Right cardiac atrium (tissue), 5 donors: Measurements from ENCODE around the gene CCDC34. TPM values are rescaled to one million over a fixed set of nuclear protein-coding genes. Genes with fewer than 3 reads are reported as not detected.

Source experiments
- ATAC-seq, 2 donors: fragments of 200-7000 bp; cut with Tn5 transposase; one replicate each; pipeline versions ENCODE4 v1.8.0 to v1.9.1; 2020; ENCODE audit warnings: moderate library complexity in 2 of 2, mild to moderate bottlenecking in 1 of 2
- DNase-seq, 3 donors: peaks; one replicate each; pipeline ENCODE4 v3.0.0-alpha.2; 2020
- H3K27ac ChIP-seq: one replicate; pipeline ENCODE4 v1.5.1; 2013; ENCODE audit warnings: mild to moderate bottlenecking, low read length, control low read depth, moderate library complexity
- H3K27me3 ChIP-seq: one replicate; pipeline ENCODE4 v1.6.1; 2013; ENCODE audit not compliant: control insufficient read depth, insufficient read depth
- H3K4me1 ChIP-seq: one replicate; pipeline ENCODE4 v1.6.1; 2013; ENCODE audit warnings: low read length; ENCODE audit not compliant: control insufficient read depth, insufficient read depth
- H3K4me3 ChIP-seq: one replicate; pipeline ENCODE4 v1.5.1; 2013; ENCODE audit warnings: low read length, control low read depth
- H3K9me3 ChIP-seq: one replicate; pipeline ENCODE4 v1.6.1; 2013; ENCODE audit warnings: low read length; ENCODE audit not compliant: control insufficient read depth
- WGBS: extraction: QIAGEN DNeasy Blood & Tissue Kit; methylation state at CpG from one replicate; pipeline ENCODE4 v1.1.7; 2013; 5-methylcytosine and 5-hydroxymethylcytosine counted together
- intact Hi-C, 4 donors: fragments of 100-400 bp; cut with DNase I; formaldehyde crosslinking; loops; one replicate each; pipeline versions ENCODE4 v1.11.0 to v1.14.0; 2022 to 2023
- long read RNA-seq, 4 donors: library from polyadenylated mRNA; unstranded; transcript quantifications; one replicate each; pipeline ENCODE4 v2.0.0, GENCODE V29; 2020 to 2021
- polyA plus RNA-seq: library from polyadenylated mRNA; stranded (reverse); fragments of 200-250 nt; gene quantifications from one replicate; pipeline ENCODE4 v1.2.3, GENCODE V29; 2013
- total RNA-seq, 4 donors: library from RNA; stranded (reverse); fragmentation: NEBNext Ultra II Directional; extraction: Animal tissue kit (Norgen Biotek cat#: 25700); gene quantifications; one replicate each; pipeline ENCODE4 v1.2.1, GENCODE V29; 2021
- donor health status: healthy with polysubstance abuse.
- donor health status: DM: no; HTN: yes; CAD: no.
- donor health status: DM: no; HTN: no; CAD: no.
- donor health status: DM: no; HTN: yes; CAD: no; lungs with severe emphysema.
- donor health status: DM: yes; HTN: yes; CAD: no.

Gene CCDC34, protein sequence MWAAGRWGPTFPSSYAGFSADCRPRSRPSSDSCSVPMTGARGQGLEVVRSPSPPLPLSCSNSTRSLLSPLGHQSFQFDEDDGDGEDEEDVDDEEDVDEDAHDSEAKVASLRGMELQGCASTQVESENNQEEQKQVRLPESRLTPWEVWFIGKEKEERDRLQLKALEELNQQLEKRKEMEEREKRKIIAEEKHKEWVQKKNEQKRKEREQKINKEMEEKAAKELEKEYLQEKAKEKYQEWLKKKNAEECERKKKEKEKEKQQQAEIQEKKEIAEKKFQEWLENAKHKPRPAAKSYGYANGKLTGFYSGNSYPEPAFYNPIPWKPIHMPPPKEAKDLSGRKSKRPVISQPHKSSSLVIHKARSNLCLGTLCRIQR
- 1 to 10 TPM; 3.3 to 4.4 (median 4.1) TPM for total RNA-seq
- 2.1 TPM for polyA plus RNA-seq
- long read RNA-seq, donor 1, partial matches to known transcripts, result 3 of 8 reads
- long read RNA-seq, donor 1, other reads (novel, unspliced or antisense), result 1 of 8 reads
- long read RNA-seq, donor 2, partial matches to known transcripts, result 0 of 2 reads
- long read RNA-seq, donor 2, other reads (novel, unspliced or antisense), result 1 of 2 reads
- long read RNA-seq, donor 3, partial matches to known transcripts, result 1 of 3 reads
- long read RNA-seq, donor 3, other reads (novel, unspliced or antisense), result 1 of 3 reads
- long read RNA-seq, donor 4, partial matches to known transcripts, result 0 of 2 reads
- long read RNA-seq, donor 4, other reads (novel, unspliced or antisense), result 2 of 2 reads

- Histone ChIP-seq H3K27ac (no peak within 1 kb of the TSS), H3K27me3 (no peaks in the 10 kb centered on the region), H3K4me1 (no peaks in the 10 kb centered on the region), H3K4me3 (peak within 1 kb of the TSS; percentile 40), H3K9me3 (no peaks in the 10 kb centered on the region)
- ATAC-seq (peak; percentile 99 to 100), DNase-seq (peak; percentile 94 to 97 (median 97))
- intact Hi-C loops, result no loop called here
- WGBS, result under 1% methylated on average over 57 of the region's 57 CpGs
Measured at GRCh38 chr11:27362749-27363575, at the start of gene CCDC34. Gene CCDC34, minus strand, starts transcription at chr11:27363215. Its CDS starts 21 bp downstream, at chr11:27363194.

DNA sequence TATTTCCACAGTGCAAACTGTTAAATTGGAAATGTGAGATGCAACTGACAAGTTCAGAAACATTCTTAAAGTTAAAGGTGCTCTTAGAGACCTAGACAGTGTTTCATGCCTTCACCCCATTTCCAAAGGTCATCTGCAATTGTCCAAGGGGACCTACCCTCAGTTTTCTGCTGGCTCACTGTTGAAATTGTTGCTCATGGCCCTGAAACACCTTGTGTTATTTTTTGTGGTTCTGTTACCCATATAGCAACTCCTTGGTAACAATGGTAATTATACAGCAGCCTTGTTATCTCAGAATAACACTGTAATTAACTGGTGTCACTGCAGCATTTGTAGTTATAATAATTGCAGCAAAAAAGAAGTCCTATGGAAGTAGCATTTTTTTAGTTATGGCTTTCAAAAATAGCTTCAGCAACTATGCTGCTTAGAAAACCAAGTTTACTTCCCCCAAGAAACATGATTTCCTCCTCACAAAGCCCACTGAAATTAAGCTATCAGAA, 49.2 kb upstream of the CCDC34 start:
- Histone ChIP-seq H3K27me3 (no peaks in the 10 kb centered on the region), H3K4me3 (no peak overlapping the region), H3K27ac (no peak overlapping the region), H3K4me1 (peaks cover 1% of the 10 kb centered on the region), H3K9me3 (no peaks in the 10 kb centered on the region)
- intact Hi-C loops, result no loop called here
- DNase-seq (no peak), ATAC-seq (no peak)

GRCh38 chr11:27411328-27411727, 48.3 kb upstream of the CCDC34 start:
- Histone ChIP-seq H3K4me1 (peaks cover 1% of the 10 kb centered on the region), H3K4me3 (no peak overlapping the region), H3K9me3 (no peaks in the 10 kb centered on the region), H3K27me3 (no peaks in the 10 kb centered on the region), H3K27ac (no peak overlapping the region)
- ATAC-seq, result no peak
- DNase-seq, result no peak
- intact Hi-C loops, result no loop called here

GRCh38 chr11:27410272-27410671, 47.3 kb upstream of the CCDC34 start:
- 97% methylated on average over 1 of the region's 1 CpG for WGBS
- Histone ChIP-seq H3K27me3 (no peaks in the 10 kb centered on the region), H3K27ac (no peak overlapping the region), H3K4me3 (no peak overlapping the region), H3K4me1 (peaks cover 1% of the 10 kb centered on the region), H3K9me3 (no peaks in the 10 kb centered on the region)
- intact Hi-C loops, result no loop called here
- no peak for DNase-seq
- ATAC-seq, result no peak

GRCh38 chr11:27409742-27410141, 46.7 kb upstream of the CCDC34 start:
- peak; percentile 18 to 29 for ATAC-seq

GRCh38 chr11:27409049-27409448, 46.0 kb upstream of the CCDC34 start:
- peak; percentile 75 to 88 for ATAC-seq
- peak overlapping the region; percentile 42 for H3K27ac ChIP-seq
- intact Hi-C loops, result no loop called here

More at GRCh38 chr11:27409742-27410141, 46.7 kb upstream of the CCDC34 start:
- intact Hi-C loops, result no loop called here
- no peak overlapping the region for H3K27ac ChIP-seq
- H3K9me3 ChIP-seq, result no peaks in the 10 kb centered on the region
- peaks cover 1% of the 10 kb centered on the region for H3K4me1 ChIP-seq
- no peaks in the 10 kb centered on the region for H3K27me3 ChIP-seq
- H3K4me3 ChIP-seq, result no peak overlapping the region
- DNase-seq, result no peak
- 64% methylated on average over 2 of the region's 2 CpGs for WGBS

DNA sequence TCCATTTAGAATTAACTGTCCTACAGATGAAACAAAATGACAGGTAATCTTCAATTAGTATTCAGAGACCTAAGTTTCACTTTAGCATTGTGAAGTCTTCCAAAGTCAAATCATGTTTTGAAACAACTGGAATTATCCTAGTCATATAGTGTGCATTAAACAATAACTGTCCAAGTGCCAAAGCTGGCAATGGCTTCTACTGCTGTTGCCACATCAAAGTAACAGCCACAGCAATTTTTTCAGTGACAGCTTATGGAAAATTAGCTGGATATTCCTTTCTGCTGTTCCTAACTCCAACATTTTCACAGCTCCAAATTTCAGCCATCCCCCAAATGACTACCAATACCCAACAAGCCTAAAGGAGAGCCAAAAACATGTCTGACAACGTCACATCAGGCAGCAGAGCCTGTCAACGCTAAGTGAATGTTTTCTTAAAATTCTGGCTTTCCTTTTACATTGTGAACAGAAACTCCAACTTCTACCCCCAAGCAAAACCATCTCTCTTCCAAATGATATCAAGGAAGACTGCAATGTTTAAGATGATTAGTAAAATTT, 45.3 kb upstream of the CCDC34 start:
- DNase-seq (no peak), ATAC-seq (peak in 1 of 2 donors; percentile 34)
- 60% methylated on average over 2 of the region's 2 CpGs for WGBS
- Histone ChIP-seq H3K4me3 (no peak overlapping the region), H3K4me1 (no peaks in the 10 kb centered on the region), H3K27ac (peak overlapping the region; percentile 51), H3K27me3 (no peaks in the 10 kb centered on the region), H3K9me3 (no peaks in the 10 kb centered on the region)
- intact Hi-C loops, result no loop called here

More at GRCh38 chr11:27409049-27409448, 46.0 kb upstream of the CCDC34 start:
- Histone ChIP-seq H3K4me3 (no peak overlapping the region), H3K9me3 (no peaks in the 10 kb centered on the region), H3K27me3 (no peaks in the 10 kb centered on the region), H3K4me1 (no peaks in the 10 kb centered on the region)
- DNase-seq, result peak in 1 of 3 donors; percentile 62

- WGBS, result 48% methylated on average over 3 of the region's 3 CpGs
- Histone ChIP-seq H3K9me3 (no peaks in the 10 kb centered on the region), H3K27ac (no peak overlapping the region), H3K4me1 (peaks cover 1% of the 10 kb centered on the region), H3K4me3 (no peak overlapping the region), H3K27me3 (no peaks in the 10 kb centered on the region)
- no peak for DNase-seq
- ATAC-seq, result peak; percentile 79 to 80
- intact Hi-C loops, result no loop called here
Measured at GRCh38 chr11:27406498-27407354, 43.7 kb upstream of the CCDC34 start.

DNA sequence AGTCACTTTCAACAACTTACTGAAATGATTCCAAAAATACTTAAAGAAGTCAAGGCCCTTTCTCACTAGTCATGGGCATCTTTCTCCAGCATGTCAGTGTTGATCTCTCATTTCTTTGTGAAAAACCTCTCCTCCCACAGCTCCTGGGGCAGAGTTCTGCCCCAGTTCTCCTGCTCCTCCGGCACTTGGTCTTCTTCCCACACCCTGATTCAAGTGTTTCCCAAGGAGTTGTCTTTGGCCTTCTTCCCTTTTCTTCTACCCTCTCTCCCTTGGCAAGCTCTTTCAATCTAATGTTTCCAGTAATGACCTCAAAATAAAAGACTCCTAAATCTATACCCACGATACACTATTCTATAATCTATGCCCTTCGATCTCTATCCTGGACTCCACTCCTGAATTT, 42.1 kb upstream of the CCDC34 start:
- ATAC-seq (peak; percentile 27 to 43), DNase-seq (no peak)
- Histone ChIP-seq H3K4me1 (peaks cover 1% of the 10 kb centered on the region), H3K27ac (no peak overlapping the region), H3K27me3 (no peaks in the 10 kb centered on the region), H3K9me3 (no peaks in the 10 kb centered on the region), H3K4me3 (no peak overlapping the region)
- WGBS, result 68% methylated on average over 3 of the region's 3 CpGs
- intact Hi-C loops, result no loop called here

DNA sequence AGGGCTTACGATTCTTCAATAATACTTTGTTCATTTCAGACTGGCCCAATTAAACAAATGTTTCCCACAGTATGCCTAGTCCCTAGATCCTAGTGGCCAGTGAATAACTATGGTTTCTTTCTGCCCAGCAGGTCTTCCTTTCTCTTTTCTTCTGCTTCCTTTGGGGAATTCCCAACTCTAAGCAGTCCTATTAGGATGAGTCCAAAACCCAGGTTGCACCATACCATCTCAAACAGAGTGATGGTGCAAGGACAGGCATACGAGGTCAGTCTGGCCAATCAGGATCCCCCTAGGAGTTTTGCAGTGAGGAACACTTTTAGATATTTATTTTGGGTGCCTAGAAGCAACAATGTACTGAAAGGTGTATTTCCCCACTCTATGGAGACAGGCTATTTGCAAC, 41.4 kb upstream of the CCDC34 start:
- intact Hi-C loops, result no loop called here
- Histone ChIP-seq H3K4me1 (peaks cover 1% of the 10 kb centered on the region), H3K27ac (peak overlapping the region; percentile 48), H3K4me3 (no peak overlapping the region), H3K9me3 (no peaks in the 10 kb centered on the region), H3K27me3 (no peaks in the 10 kb centered on the region)
- ATAC-seq (no peak), DNase-seq (no peak)
- 86% methylated on average over 2 of the region's 2 CpGs for WGBS
